Nucleus accumbens (tissue), 56 donors: ENCODE measurements around the gene SLC25A39.

ENCODE experiments used
- DNase-seq, 56 donors: peaks; one replicate each; lab custom pipeline; 2025; lab: John Stamatoyannopoulos, UW

The SLC25A39 gene

DNA sequence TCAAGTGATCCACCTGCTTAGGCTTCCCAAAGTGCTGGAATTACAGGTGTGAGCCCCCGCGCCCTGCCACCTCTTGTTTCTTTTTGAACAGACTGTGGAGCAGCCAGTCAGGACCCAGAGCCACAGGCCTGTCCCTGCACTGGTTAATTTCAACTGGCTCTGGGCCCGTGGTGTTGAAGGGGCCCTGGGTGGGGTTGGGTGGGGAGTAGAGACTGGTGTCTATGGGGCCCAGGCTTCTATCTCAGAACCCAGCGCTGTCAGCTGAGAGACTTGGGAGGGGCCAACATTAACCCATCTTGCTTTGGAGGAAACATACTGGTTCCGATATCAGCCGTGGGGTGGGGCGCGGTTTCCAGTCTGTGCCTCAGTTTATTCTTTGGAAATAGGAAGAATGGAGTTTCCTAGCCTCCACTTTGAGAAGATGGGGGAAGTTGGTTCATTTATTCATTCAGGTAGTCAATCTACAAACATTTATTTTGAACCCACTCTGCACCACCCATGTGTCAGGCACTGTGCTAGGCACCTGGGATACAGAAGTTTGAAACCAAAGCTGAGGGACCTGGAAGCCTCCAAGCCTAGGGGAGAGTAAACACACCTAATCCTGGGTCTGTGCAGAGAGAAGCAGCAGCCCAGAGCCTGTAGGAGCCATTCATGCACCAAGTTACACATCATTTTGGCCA, 41.1 kb downstream of the SLC25A39 start:
- no peak for DNase-seq

GRCh38 chr17:44282264-44282663, 42.4 kb downstream of the SLC25A39 start:
- DNase-seq: no peak

DNA sequence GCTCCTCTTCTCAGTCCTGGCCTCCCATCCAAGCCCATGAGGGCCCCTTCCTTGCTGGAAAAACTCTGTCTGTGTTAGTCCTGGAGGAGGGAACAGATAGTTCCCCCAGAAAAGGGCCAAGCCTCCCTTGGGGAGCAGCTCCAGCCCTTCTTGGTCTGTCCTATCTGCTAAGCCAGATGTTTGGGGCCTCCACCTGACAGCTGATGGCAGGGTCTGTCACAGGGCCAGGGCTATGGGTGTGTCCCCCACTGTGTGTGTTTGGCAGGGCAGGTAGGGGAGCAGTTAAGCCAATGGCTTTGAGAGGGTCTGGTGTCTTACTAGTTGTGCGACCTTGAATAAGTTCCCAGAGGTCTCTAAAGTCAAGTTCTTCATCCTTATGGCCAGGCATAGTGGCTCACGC, 43.1 kb downstream of the SLC25A39 start:
- DNase-seq: no peak

DNA sequence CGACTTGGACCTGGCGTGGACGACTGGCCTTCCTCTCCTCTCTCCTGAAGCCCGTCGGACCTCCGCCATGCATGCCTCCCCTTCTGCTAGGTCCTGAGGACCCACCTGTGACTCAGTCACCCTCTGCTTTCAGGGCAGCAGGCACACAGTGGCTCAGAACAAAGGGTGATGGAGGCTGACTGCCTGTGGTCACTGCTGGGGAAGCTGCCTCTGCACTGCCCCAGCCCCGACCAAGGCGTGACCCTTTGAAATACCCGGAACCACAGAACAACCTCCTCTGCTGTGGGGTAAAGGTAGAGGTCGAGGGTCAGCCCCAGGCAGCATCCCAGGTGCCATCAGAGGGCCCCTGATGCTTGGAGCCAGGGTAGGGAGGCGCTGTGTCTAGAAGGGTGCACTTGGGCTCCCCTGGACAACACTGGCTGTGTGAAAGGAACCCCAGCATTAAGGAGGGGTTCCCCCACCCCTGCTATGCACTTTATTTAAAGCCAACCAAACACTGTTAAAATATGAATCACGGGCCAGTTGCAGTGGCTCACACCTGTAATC, 44.2 kb downstream of the SLC25A39 start:
- no peak for DNase-seq

DNA sequence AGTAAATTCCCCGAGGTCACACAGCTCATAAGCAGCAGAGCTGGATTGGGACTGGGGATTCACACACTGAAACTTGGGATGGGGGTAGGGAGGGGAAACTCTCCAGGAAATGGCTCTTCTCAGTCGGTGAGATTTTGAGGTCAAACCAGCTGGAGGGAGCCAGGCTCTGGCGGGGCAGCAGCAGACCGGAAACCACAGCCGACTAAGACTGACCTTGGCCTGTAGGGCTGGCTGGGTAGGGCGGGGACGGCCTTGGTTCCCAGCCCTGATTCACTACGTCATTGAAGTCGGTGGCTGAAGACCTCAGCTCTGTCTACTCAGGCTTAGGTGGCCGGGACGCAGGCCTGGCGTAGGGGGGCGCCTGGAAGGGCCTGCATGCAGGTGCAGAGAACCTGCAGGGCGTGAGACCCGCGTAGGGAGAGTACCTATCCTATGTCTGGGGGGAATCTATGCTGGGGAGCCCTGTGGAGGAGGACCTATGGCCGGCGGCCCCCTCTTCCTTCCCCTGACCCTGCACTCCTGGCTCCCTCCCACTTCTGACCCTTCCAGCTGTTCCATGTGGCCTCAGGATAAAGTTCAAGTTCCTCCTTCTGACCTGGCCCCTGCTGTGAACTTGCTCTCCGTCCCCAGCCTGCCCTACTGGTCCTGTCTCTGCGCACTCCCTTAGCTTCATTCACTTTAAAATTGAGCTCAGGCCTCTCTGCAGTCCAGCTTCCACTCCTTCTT, 44.8 kb downstream of the SLC25A39 start:
- DNase-seq: peak in 31 of 56 donors; percentile 1 to 54 (median 14)

DNA sequence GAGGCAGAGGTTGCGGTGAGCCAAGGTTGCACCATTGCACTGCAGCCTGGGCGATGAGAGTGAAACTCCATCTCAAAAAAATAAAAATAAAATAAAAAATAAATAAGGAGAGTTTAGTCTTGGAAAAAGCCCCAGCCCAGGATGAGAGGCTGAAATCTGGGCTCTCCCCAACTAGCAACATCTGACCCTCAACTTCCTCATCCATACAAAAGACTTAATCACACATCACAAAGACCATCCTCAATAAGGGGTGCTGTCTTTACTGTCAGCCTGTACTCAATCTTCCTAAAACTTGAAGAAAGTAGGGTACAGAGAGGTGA, 45.3 kb downstream of the SLC25A39 start:
- no peak for DNase-seq

DNA sequence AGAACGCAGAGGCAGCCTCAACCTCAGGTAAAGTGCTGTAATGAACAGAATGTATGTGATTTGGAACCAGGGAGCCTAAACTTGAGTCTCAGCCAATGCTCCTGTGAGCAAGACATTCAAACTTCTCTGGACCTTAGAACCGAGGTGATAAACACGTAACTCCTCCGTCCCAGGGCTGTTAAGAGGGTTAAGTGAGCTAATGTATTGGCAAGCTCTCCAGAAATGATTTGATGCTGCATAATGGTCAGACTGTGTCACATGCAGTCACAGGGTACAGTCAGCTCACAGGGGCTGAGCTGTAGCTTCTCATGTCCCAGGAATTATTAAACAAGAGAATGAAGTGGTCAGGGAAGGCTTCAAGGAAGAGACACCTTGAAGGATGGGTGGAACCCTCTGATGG, 46.6 kb downstream of the SLC25A39 start:
- no peak for DNase-seq

GRCh38 chr17:44273607-44274006, 51.0 kb downstream of the SLC25A39 start:
- DNase-seq: no peak

DNA sequence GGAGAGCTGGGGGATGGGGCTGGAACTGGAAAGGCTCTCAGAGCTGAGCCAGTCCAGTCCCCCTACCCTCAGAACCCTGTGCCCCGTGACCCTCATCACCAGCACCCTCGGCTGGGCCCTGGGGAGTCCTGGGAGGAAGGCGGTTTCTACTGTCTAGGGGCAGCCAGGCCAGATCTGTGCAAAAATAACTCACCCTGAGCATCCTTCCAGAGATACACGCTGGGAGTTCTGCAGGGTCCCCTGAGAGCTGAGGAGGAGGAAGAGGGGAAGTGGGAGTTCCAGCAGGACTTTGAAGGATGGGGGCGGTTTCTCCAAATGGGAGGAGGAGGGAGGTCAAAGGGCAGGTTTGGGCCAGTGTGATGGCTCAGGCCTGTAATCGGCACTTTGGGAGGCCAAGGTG, 51.7 kb downstream of the SLC25A39 start:
- DNase-seq: no peak

- DNase-seq: no peak
These were observed 52.2 kb downstream of the SLC25A39 start for GRCh38 chr17:44272321-44272951.
